Stomach (tissue), 9 donors: ENCODE data around the gene ZXDC. TPM values are rescaled to one million over a fixed set of nuclear protein-coding genes. Genes with fewer than 3 reads are reported as not detected.

Experiments used
- DNase-seq, 2 donors: peaks; one replicate each; pipeline versions ENCODE4 v3.0.0 to v3.0.0-alpha.2; 2013 to 2019
- H3K27ac ChIP-seq, 5 donors: fragments of 200-600 bp in 4 of 5; sonication (generic) in 4 of 5; one replicate each; pipeline ENCODE4 v1.5.1; 2013 to 2019; ENCODE audit warnings: mild to moderate bottlenecking in 1 of 5, moderate library complexity in 1 of 5
- H3K27me3 ChIP-seq, 3 donors: fragments of 200-600 bp; sonication (generic); one replicate each; pipeline ENCODE4 v1.5.1; 2017 to 2019; ENCODE audit warnings: mixed run types in 1 of 3
- H3K36me3 ChIP-seq, 4 donors: fragments of 200-600 bp; sonication (generic); 1 replicate in 3 of 4; 2 replicates in 1 of 4; pipeline ENCODE4 v1.5.1; 2016 to 2019
- H3K4me1 ChIP-seq, 4 donors: fragments of 200-600 bp; sonication (generic); one replicate each; pipeline ENCODE4 v1.5.1; 2016 to 2019
- H3K4me3 ChIP-seq, 4 donors: fragments of 200-600 bp; sonication (generic) in 3 of 4; one replicate each; pipeline ENCODE4 v1.5.1; 2016 to 2019; ENCODE audit warnings: mild to moderate bottlenecking in 1 of 4
- H3K9me3 ChIP-seq, 4 donors: fragments of 200-600 bp; sonication (generic); one replicate each; pipeline ENCODE4 v1.5.1; 2016 to 2019
- CTCF ChIP-seq, 7 experiments: fragments of 450-650 bp in 4 of 7; fragments of 200-600 bp in 3 of 7; sonication (generic) in 3 of 7; IDR thresholded peaks; one replicate each; pipeline ENCODE4 v1.5.1; 2016 to 2019; ENCODE audit warnings: antibody characterized with exemption in 7 of 7, control low read depth in 2 of 7, mild to moderate bottlenecking in 1 of 7
- EP300 ChIP-seq: sonication (generic); formaldehyde crosslinking; IDR thresholded peaks from one replicate; pipeline ENCODE4 v1.6.1; 2017; ENCODE audit warnings: antibody characterized with exemption
- POLR2A ChIP-seq, 4 donors: fragments of 450-650 bp; IDR thresholded peaks; one replicate each; pipeline ENCODE4 v1.6.1; 2016; ENCODE audit warnings: antibody characterized with exemption in 4 of 4, control low read depth in 2 of 4, mild to moderate bottlenecking in 1 of 4, moderate library complexity in 1 of 4
- POLR2AphosphoS5 ChIP-seq, 3 donors: sonication (generic); formaldehyde crosslinking; IDR thresholded peaks; one replicate each; pipeline ENCODE4 v1.6.1; 2016; ENCODE audit warnings: antibody characterized with exemption in 3 of 3
- WGBS, 5 donors: extraction: QIAGEN DNeasy Blood & Tissue Kit in 3 of 5; methylation state at CpG; one replicate each; pipeline versions ENCODE4 v1.1.5 to v1.1.7; 2013 to 2018; 5-methylcytosine and 5-hydroxymethylcytosine counted together
- intact Hi-C: fragments of 100-400 bp; cut with DNase I; formaldehyde crosslinking; loops from one replicate; pipeline ENCODE4 v1.15.1; 2023; ENCODE audit warnings: low total_unique reads
- polyA plus RNA-seq, 3 donors: library from polyadenylated mRNA; stranded (reverse); fragments of 200-250 nt; gene quantifications; one replicate each; pipeline ENCODE4 v1.2.3, GENCODE V29; 2013
- total RNA-seq, 5 donors: library from RNA; depleted of rRNA; stranded (reverse); fragments of >200 nt; gene quantifications; one replicate each; pipeline versions ENCODE4 v1.1.0 to v1.2.3, GENCODE V29; 2014 to 2016
- donor health status: healthy with polysubstance abuse.
- donor health status: Bipolar disorder and iron deficiency.
- donor health status: healthy.

Gene ZXDC
- total and polyA plus RNA-seq, 8 donors: 6.1 to 73.2 (median 22.4) TPM

- H3K27me3 ChIP-seq: peaks cover 0 to 32% (median 4%) of the 10 kb centered on the region in 3 donors
- intact Hi-C loops: no loop called here
- no peaks in the 10 kb centered on the region for H3K9me3 ChIP-seq
- H3K4me1 ChIP-seq: no peaks in the 10 kb centered on the region
- no peak overlapping the region for H3K27ac ChIP-seq
- TF ChIP-seq POLR2AphosphoS5 (IDR thresholded peaks at IDR 0.05) (no peak), CTCF (IDR thresholded peaks at IDR 0.05) (no peak), POLR2A (IDR thresholded peaks at IDR 0.05) (no peak)
- no peak overlapping the region for H3K4me3 ChIP-seq
- no peak for DNase-seq
- 72 to 85% (median 81%) methylated on average over 6 of the region's 6 CpGs for WGBS, 5 donors
- no peaks in the 10 kb centered on the region for H3K36me3 ChIP-seq
Measured at GRCh38 chr3:126402178-126402577, 73.5 kb downstream of the ZXDC start.

- no peak for TF ChIP-seq EP300
- 64 to 74% (median 66%) methylated on average over 8 of the region's 8 CpGs for WGBS, 5 donors
- peak in 1 of 2 donors; percentile 19 for DNase-seq
Measured at GRCh38 chr3:126401611-126402160, 74.0 kb downstream of the ZXDC start.

GRCh38 chr3:126399756-126400155 is 75.9 kb downstream of the ZXDC start:
- peaks cover 0 to 31% (median 13%) of the 10 kb centered on the region in 3 donors for H3K27me3 ChIP-seq
- H3K4me3 ChIP-seq: no peak overlapping the region
- DNase-seq: no peak
- no peaks in the 10 kb centered on the region for H3K9me3 ChIP-seq
- H3K36me3 ChIP-seq: no peaks in the 10 kb centered on the region
- H3K4me1 ChIP-seq: peaks cover 2 to 5% (median 3%) of the 10 kb centered on the region in 4 donors
- no peak overlapping the region for H3K27ac ChIP-seq
- intact Hi-C loops: loop anchor here (10.0 kb wide), 1 partner anchor 275 kb away; no protein-coding TSS in a partner anchor
- 85 to 98% (median 90%) methylated on average over 4 of the region's 4 CpGs for WGBS, 5 donors
- TF ChIP-seq CTCF (IDR thresholded peaks at IDR 0.05): no peak
- no peak for TF ChIP-seq POLR2A (IDR thresholded peaks at IDR 0.05)
- TF ChIP-seq POLR2AphosphoS5 (IDR thresholded peaks at IDR 0.05): no peak
- TF ChIP-seq EP300: no peak

More at GRCh38 chr3:126401611-126402160, 74.0 kb downstream of the ZXDC start:
- Histone ChIP-seq H3K9me3 (no peaks in the 10 kb centered on the region), H3K27me3 (peaks cover 0 to 30% (median 4%) of the 10 kb centered on the region in 3 donors), H3K4me1 (no peaks in the 10 kb centered on the region), H3K4me3 (no peak overlapping the region), H3K36me3 (no peaks in the 10 kb centered on the region), H3K27ac (no peak overlapping the region)
- intact Hi-C loops: no loop called here

- TF ChIP-seq CTCF (IDR thresholded peaks at IDR 0.05): no peak
- no peak for TF ChIP-seq POLR2AphosphoS5 (IDR thresholded peaks at IDR 0.05)
- no peak for TF ChIP-seq EP300
- TF ChIP-seq POLR2A (IDR thresholded peaks at IDR 0.05): no peak
- Histone ChIP-seq H3K27ac (no peak overlapping the region), H3K36me3 (no peaks in the 10 kb centered on the region), H3K9me3 (no peaks in the 10 kb centered on the region), H3K4me1 (peaks cover 6 to 9% (median 7%) of the 10 kb centered on the region in 4 donors), H3K4me3 (no peak overlapping the region), H3K27me3 (peaks cover 0 to 32% (median 18%) of the 10 kb centered on the region in 3 donors)
- WGBS, 5 donors: 74 to 95% (median 80%) methylated on average over 1 of the region's 1 CpG
- DNase-seq: no peak
- intact Hi-C loops: loop anchor here (10.0 kb wide), 1 partner anchor 275 kb away; no protein-coding TSS in a partner anchor
Measured at GRCh38 chr3:126399351-126399735, 76.3 kb downstream of the ZXDC start.
